GM12864 (cell line): ENCODE measurements around the gene FICD.
"Not testable (repeated sequence)": the region's sequence is repeated elsewhere in the genome, so short reads cannot be mapped to it uniquely, and the experiment has no call there.

Experiments
- DNase-seq: peaks from one replicate; pipeline ENCODE4 v3.0.0-alpha.2; 2011; ENCODE audit warnings: low read depth
- H3K4me3 ChIP-seq: 2 replicates; pipeline ENCODE4 v1.5.1; 2011; ENCODE audit warnings: mild to moderate bottlenecking, low read depth, low read length, control low read depth
- CTCF ChIP-seq: IDR thresholded peaks from 2 replicates; pipeline ENCODE4 v1.5.1; 2011; ENCODE audit warnings: low read depth, mild to moderate bottlenecking, moderate library complexity, low read length, control low read depth, inconsistent platforms; ENCODE audit errors: missing control alignments

FICD gene

GRCh38 chr12:108538616-108539195 is 23.6 kb downstream of the FICD start:
- TF ChIP-seq CTCF, result no peak
- H3K4me3 ChIP-seq, result no peak overlapping the region
- no peak for DNase-seq

- no peak for DNase-seq
- H3K4me3 ChIP-seq, result no peak overlapping the region; the same call in 1 of the 2 replicates
- TF ChIP-seq CTCF, result no peak
Observed at GRCh38 chr12:108542320-108542719, 27.2 kb downstream of the FICD start.

- no peak for TF ChIP-seq CTCF
- H3K4me3 ChIP-seq, result no peak overlapping the region
- DNase-seq, result no peak
Observed at GRCh38 chr12:108543652-108544051, 28.6 kb downstream of the FICD start.

- no peak for TF ChIP-seq CTCF
- DNase-seq, result no peak
- H3K4me3 ChIP-seq, result no peak overlapping the region
Observed at GRCh38 chr12:108547686-108548085, 32.6 kb downstream of the FICD start.

- no peak for TF ChIP-seq CTCF
- no peak for DNase-seq
- peak overlapping the region; percentile 22; the same call in 1 of the 2 replicates for H3K4me3 ChIP-seq
Observed at GRCh38 chr12:108548954-108549521, 34.0 kb downstream of the FICD start.

- no peak for TF ChIP-seq CTCF
- DNase-seq, result no peak
Observed at GRCh38 chr12:108551535-108551934, 36.5 kb downstream of the FICD start.

GRCh38 chr12:108553799-108554198 is 38.7 kb downstream of the FICD start:
- no peak for TF ChIP-seq CTCF
- DNase-seq, result no peak
- H3K4me3 ChIP-seq, result no peak overlapping the region

More at GRCh38 chr12:108551535-108551934, 36.5 kb downstream of the FICD start:
- no peak overlapping the region for H3K4me3 ChIP-seq

- H3K4me3 ChIP-seq, DNase-seq: not testable (repeated sequence)
Observed at GRCh38 chr12:108555383-108555782, 40.3 kb downstream of the FICD start.
